GM19455 (cell line): ENCODE measurements around the gene HOXD8.

Experiments
- ATAC-seq: cut with Tn5 transposase; IDR thresholded peaks from one replicate; pipeline ENCODE4 v1.9.1; 2021; ENCODE audit not compliant: unreplicated experiment

Gene HOXD8

GRCh38 chr2:176157499-176158185, 28.1 kb downstream of the HOXD8 start:
- no peak for ATAC-seq

GRCh38 chr2:176158186-176158591, 28.7 kb downstream of the HOXD8 start:
- no peak for ATAC-seq

GRCh38 chr2:176158855-176159662, 29.6 kb downstream of the HOXD8 start:
- no peak for ATAC-seq

GRCh38 chr2:176159663-176160250, 30.3 kb downstream of the HOXD8 start:
- no peak for ATAC-seq

- ATAC-seq = no peak
Measured at GRCh38 chr2:176160251-176160985, 30.9 kb downstream of the HOXD8 start.

GRCh38 chr2:176160986-176161824, 31.7 kb downstream of the HOXD8 start:
- ATAC-seq = no peak

- no peak for ATAC-seq
Measured at GRCh38 chr2:176161825-176162626, 32.5 kb downstream of the HOXD8 start.

GRCh38 chr2:176162911-176163671, 33.6 kb downstream of the HOXD8 start:
- ATAC-seq = no peak

GRCh38 chr2:176163672-176164056, 34.2 kb downstream of the HOXD8 start:
- no peak for ATAC-seq

GRCh38 chr2:176164201-176164600, 34.7 kb downstream of the HOXD8 start:
- ATAC-seq = no peak

- ATAC-seq = no peak
Measured at GRCh38 chr2:176164611-176165369, 35.3 kb downstream of the HOXD8 start.

- no peak for ATAC-seq
Measured at GRCh38 chr2:176165370-176166050, 36.0 kb downstream of the HOXD8 start.

GRCh38 chr2:176166272-176166671, 36.8 kb downstream of the HOXD8 start:
- ATAC-seq = no peak

GRCh38 chr2:176167398-176167797, 37.9 kb downstream of the HOXD8 start:
- ATAC-seq = no peak

- no peak for ATAC-seq
Measured at GRCh38 chr2:176169181-176169580, 39.7 kb downstream of the HOXD8 start.

- no peak for ATAC-seq
Measured at GRCh38 chr2:176169711-176170110, 40.2 kb downstream of the HOXD8 start.

GRCh38 chr2:176170602-176171305, 41.2 kb downstream of the HOXD8 start:
- no peak for ATAC-seq
